PC-9 (cell line): ENCODE measurements around the gene DGKG. TPM values are rescaled to one million over a fixed set of nuclear protein-coding genes. Genes with fewer than 3 reads are reported as not detected.

Source experiments
- BruUV-seq: library from RNA; stranded (reverse); fragments of 400-500 nt; replicated peaks from 2 replicates; lab custom pipeline; 2021; lab: Mats Ljungman, UMichigan
- CTCF ChIA-PET: fragments of 300-600 bp; sonication (Branson Sonifier 250); formaldehyde crosslinking; loops from one replicate; lab custom pipeline; 2022; ENCODE audit warnings: antibody characterized with exemption; lab: Charles Lee
- POLR2A ChIA-PET: fragments of 300-600 bp; sonication (Branson Sonifier 250); formaldehyde crosslinking; loops from one replicate; lab custom pipeline; 2022; ENCODE audit warnings: antibody characterized with exemption; ENCODE audit not compliant: unreplicated experiment; lab: Charles Lee
- DNase-seq, 2 experiments: peaks; one replicate each; pipeline versions ENCODE4 v3.0.0 to v3.0.0-alpha.2; 2015 to 2022; ENCODE audit warnings: mixed read lengths in 1 of 2
- H2AFZ ChIP-seq: fragments of 200-600 bp; sonication (generic); 2 replicates; pipeline ENCODE4 v1.8.1; 2017; ENCODE audit warnings: antibody characterized with exemption
- H3F3A ChIP-seq: fragments of 200-600 bp; sonication (generic); 2 replicates; pipeline ENCODE4 v1.8.1; 2017; ENCODE audit warnings: antibody characterized with exemption, mild to moderate bottlenecking, low read depth; ENCODE audit not compliant: insufficient read depth
- H3K27ac ChIP-seq: fragments of 200-600 bp; sonication (generic); 2 replicates; pipeline ENCODE4 v1.6.1; 2016; ENCODE audit warnings: mixed run types
- H3K27me3 ChIP-seq: fragments of 200-600 bp; sonication (generic); 2 replicates; pipeline ENCODE4 v1.6.1; 2016; ENCODE audit warnings: low read depth, mixed run types; ENCODE audit not compliant: insufficient read depth
- H3K36me3 ChIP-seq: fragments of 200-600 bp; sonication (generic); 2 replicates; pipeline ENCODE4 v1.6.1; 2016; ENCODE audit warnings: low read depth, mixed run types
- H3K4me1 ChIP-seq: fragments of 200-600 bp; sonication (generic); replicated peaks from 2 replicates; pipeline ENCODE4 v1.6.1; 2016; ENCODE audit warnings: mixed run types; ENCODE audit not compliant: insufficient read depth
- H3K4me2 ChIP-seq: fragments of 200-600 bp; sonication (generic); 2 replicates; pipeline ENCODE4 v1.6.1; 2017; ENCODE audit warnings: mixed run types
- H3K4me3 ChIP-seq: fragments of 200-600 bp; sonication (generic); 2 replicates; pipeline ENCODE4 v1.6.1; 2016; ENCODE audit warnings: mixed run types
- H3K79me2 ChIP-seq: fragments of 200-600 bp; sonication (generic); 2 replicates; pipeline ENCODE4 v1.6.1; 2017; ENCODE audit warnings: low read depth, mixed run types
- H3K9me2 ChIP-seq: fragments of 200-600 bp; sonication (generic); 2 replicates; pipeline ENCODE4 v1.8.1; 2017; ENCODE audit warnings: mild to moderate bottlenecking; ENCODE audit not compliant: insufficient read depth
- H3K9me3 ChIP-seq: fragments of 200-600 bp; sonication (generic); 2 replicates; pipeline ENCODE4 v1.8.1; 2016; ENCODE audit warnings: low read depth; ENCODE audit not compliant: insufficient read depth
- H4K20me1 ChIP-seq: fragments of 200-600 bp; sonication (generic); 2 replicates; pipeline ENCODE4 v1.8.1; 2017; ENCODE audit not compliant: insufficient read depth
- CTCF ChIP-seq: fragments of 200-600 bp; sonication (generic); conservative IDR thresholded peaks from 2 replicates; pipeline ENCODE4 v1.6.1; 2017; ENCODE audit warnings: mixed run types, antibody characterized with exemption, mild to moderate bottlenecking, moderate library complexity
- EZH2 ChIP-seq: fragments of 200-600 bp; sonication (generic); IDR thresholded peaks from 2 replicates; pipeline ENCODE4 v1.8.0; 2017; ENCODE audit warnings: antibody characterized with exemption, low read depth
- intact Hi-C: fragments of 100-400 bp; cut with micrococcal nuclease; formaldehyde crosslinking; loops from one replicate; pipeline ENCODE4 v1.10.0; 2022; ENCODE audit not compliant: unreplicated experiment
- total RNA-seq: library from RNA; stranded (reverse); gene quantifications from 2 replicates; pipeline ENCODE4 v1.2.3, GENCODE V29; 2021

Gene DGKG
- total RNA-seq, 1 experiment from 2014 or later, result 20.0 TPM

- intact Hi-C loops, result no loop called here
- no peak for DNase-seq
- no TSS peak for BruUV-seq
- no peak overlapping the region for H3K27ac ChIP-seq
- no peaks in the 10 kb centered on the region for H3K79me2 ChIP-seq
- no peak overlapping the region for H3K4me2 ChIP-seq
- no peaks in the 10 kb centered on the region for H3K36me3 ChIP-seq
- no peaks in the 10 kb centered on the region for H3K9me2 ChIP-seq
- TF ChIP-seq CTCF, result no peak
- no peak for TF ChIP-seq EZH2
- CTCF ChIA-PET, result no interaction called here
- H3K4me3 ChIP-seq, result no peak overlapping the region
- no peaks in the 10 kb centered on the region for H3K4me1 ChIP-seq
- H3K9me3 ChIP-seq, result no peaks in the 10 kb centered on the region
- H3K27me3 ChIP-seq, result no peaks in the 10 kb centered on the region
- no peak overlapping the region for H2AFZ ChIP-seq
- POLR2A ChIA-PET, result interaction anchor here (0.7 kb wide), 1 partner anchor 1455 kb away, joined by 3 read pairs; no protein-coding TSS in a partner anchor
- no peaks in the 10 kb centered on the region for H3F3A ChIP-seq
- no peaks in the 10 kb centered on the region for H4K20me1 ChIP-seq
Measured at GRCh38 chr3:186208296-186208989, 153.6 kb downstream of the DGKG start.

DNA sequence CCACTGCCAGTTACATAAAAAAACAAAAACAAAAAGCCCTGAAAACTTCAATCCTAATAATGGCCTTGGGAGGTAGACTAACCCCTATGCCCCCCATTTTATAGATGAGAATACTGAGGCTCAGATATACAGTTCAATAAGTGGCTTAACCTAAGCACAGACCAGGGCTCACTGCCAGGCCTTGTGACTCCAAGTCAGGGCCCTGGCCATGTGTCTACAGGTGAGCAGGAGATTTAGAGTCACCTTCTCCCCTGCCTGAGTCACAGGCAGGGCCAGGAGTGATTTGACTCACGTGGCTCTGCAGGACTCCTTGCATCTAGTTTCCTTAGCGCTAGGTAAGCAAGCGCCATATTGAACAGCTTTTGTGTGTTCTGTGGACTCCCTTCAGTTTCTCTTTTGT is 154.5 kb downstream of the DGKG start:
- Histone ChIP-seq H3F3A (no peaks in the 10 kb centered on the region), H3K4me1 (no peaks in the 10 kb centered on the region), H3K9me2 (no peaks in the 10 kb centered on the region), H3K4me2 (no peak overlapping the region), H3K79me2 (no peaks in the 10 kb centered on the region), H4K20me1 (no peaks in the 10 kb centered on the region), H3K27me3 (no peaks in the 10 kb centered on the region), H3K36me3 (no peaks in the 10 kb centered on the region), H3K9me3 (no peaks in the 10 kb centered on the region), H2AFZ (no peak overlapping the region), H3K27ac (no peak overlapping the region), H3K4me3 (no peak overlapping the region)
- ChIA-PET CTCF (no interaction called here), POLR2A (no interaction called here)
- BruUV-seq, result no TSS peak
- intact Hi-C loops, result no loop called here
- TF ChIP-seq EZH2, result no peak
- TF ChIP-seq CTCF, result no peak
- DNase-seq, result no peak

- no peak overlapping the region for H3K4me2 ChIP-seq
- ChIA-PET POLR2A (no interaction called here), CTCF (no interaction called here)
- TF ChIP-seq CTCF (no peak), EZH2 (no peak)
- no peak for DNase-seq
- no peaks in the 10 kb centered on the region for H3K4me1 ChIP-seq
- H3K36me3 ChIP-seq, result no peaks in the 10 kb centered on the region
- H3K79me2 ChIP-seq, result no peaks in the 10 kb centered on the region
- H3F3A ChIP-seq, result no peaks in the 10 kb centered on the region
- no peak overlapping the region for H2AFZ ChIP-seq
- BruUV-seq, result no TSS peak
- no peak overlapping the region for H3K27ac ChIP-seq
- intact Hi-C loops, result no loop called here
- H3K27me3 ChIP-seq, result no peaks in the 10 kb centered on the region
- H3K4me3 ChIP-seq, result no peak overlapping the region
- peaks cover 3% of the 10 kb centered on the region; the same call in 1 of the 2 replicates for H3K9me2 ChIP-seq
- no peaks in the 10 kb centered on the region for H4K20me1 ChIP-seq
- no peaks in the 10 kb centered on the region for H3K9me3 ChIP-seq
Measured at GRCh38 chr3:186200726-186201125, 161.3 kb downstream of the DGKG start.
